ENCODE measurements around the gene SNAPC3. TPM values are rescaled to one million over a fixed set of nuclear protein-coding genes. Genes with fewer than 3 reads are reported as not detected.
"Not testable (repeated sequence)": the region's sequence is repeated elsewhere in the genome, so short reads cannot be mapped to it uniquely, and the experiment has no call there.

The SNAPC3 gene
- total RNA-seq = 31.3 TPM
- long read RNA-seq, full-length matches to known transcripts = 48 of 63 reads
- long read RNA-seq, partial matches to known transcripts = 6 of 63 reads
- long read RNA-seq, other reads (novel, unspliced or antisense) = 9 of 63 reads

DNA sequence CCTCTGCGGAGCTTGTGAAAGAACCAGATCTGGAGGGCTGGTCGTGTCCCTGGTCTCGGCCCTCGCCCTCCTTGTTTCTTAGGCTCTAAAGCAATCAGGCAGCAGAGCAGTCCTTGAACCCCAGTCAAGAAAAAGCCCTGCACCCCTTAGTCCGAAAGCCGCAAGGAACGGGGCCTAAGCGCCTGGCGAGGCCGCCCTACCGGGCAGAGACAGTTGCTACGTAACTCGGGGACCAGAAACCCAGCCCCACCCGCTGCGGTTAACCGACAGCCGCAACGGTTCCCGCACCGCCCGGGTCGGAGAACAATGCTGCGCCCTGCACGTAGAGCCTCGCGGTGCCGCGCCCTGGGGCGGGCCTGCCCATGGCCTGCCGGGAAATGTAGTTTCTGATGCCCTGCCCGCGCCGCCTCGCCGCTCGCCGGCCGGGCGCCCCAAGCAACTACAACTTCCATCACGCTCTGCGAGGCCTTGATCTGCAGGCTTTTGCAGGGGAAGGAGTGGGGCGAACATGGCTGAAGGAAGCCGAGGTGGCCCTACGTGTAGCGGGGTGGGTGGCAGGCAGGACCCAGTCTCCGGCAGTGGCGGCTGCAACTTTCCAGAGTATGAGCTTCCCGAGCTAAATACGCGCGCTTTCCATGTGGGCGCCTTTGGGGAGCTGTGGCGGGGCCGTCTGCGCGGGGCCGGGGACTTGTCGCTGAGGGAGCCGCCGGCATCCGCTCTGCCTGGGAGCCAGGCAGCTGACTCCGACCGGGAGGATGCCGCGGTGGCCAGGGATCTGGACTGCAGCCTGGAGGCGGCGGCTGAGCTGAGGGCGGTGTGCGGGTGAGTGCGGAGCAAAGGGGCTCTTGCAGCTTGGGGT lies at the start of gene SNAPC3:
Gene SNAPC3 (plus strand): TSS at position 505 of the 859 bp plus-strand sequence. CDS start 4 bp downstream, at position 509.
- Histone ChIP-seq H3K4me3 (peak within 1 kb of the TSS; percentile 76), H3K9me3 (no peaks in the 10 kb centered on the region), H3K27me3 (no peaks in the 10 kb centered on the region), H3K27ac (peak within 1 kb of the TSS; percentile 96), H3K36me3 (peaks cover 24% of the 10 kb centered on the region), H3K4me1 (peaks cover 19% of the 10 kb centered on the region)
- ATAC-seq (peak; percentile 100), DNase-seq (peak; percentile 97)
- intact Hi-C loops (cut with DNase I) = no loop called here
- TF ChIP-seq CTCF (IDR thresholded peaks at IDR 0.05) = peak; percentile 5

DNA sequence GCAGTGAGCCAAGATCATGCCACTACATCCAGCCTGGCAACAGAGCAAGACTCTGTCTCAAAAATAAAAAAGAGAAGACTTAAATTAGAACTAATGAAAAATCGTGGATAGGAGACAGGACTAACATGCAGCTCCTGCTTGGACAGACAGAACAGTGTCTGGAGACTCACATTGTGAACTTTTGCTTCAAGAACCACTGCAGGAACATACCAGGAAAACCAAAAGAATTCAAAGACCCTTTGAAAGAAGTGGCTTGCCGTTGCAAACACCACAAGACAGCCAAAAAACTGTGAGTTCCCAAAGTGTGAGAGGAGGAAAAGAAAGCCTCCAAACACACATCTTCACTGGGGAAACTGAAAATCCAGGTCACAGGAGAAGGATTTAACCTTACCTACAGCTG lies 48.8 kb upstream of the SNAPC3 start:
- Histone ChIP-seq H3K27me3 (no peaks in the 10 kb centered on the region), H3K27ac (no peak overlapping the region), H3K36me3 (no peaks in the 10 kb centered on the region), H3K4me3 (no peak overlapping the region), H3K4me1 (no peaks in the 10 kb centered on the region), H3K9me3 (no peaks in the 10 kb centered on the region)
- intact Hi-C loops (cut with DNase I) = no loop called here
- DNase-seq (no peak), ATAC-seq (no peak)
- TF ChIP-seq CTCF (IDR thresholded peaks at IDR 0.05) = no peak

GRCh38 chr9:15374310-15374709 lies 48.4 kb upstream of the SNAPC3 start:
- peak overlapping the region; percentile 17 for H3K27ac ChIP-seq
- TF ChIP-seq CTCF (IDR thresholded peaks at IDR 0.05) = no peak
- ATAC-seq (peak; percentile 80), DNase-seq (no peak)
- no peaks in the 10 kb centered on the region for H3K4me1 ChIP-seq
- intact Hi-C loops (cut with DNase I) = no loop called here
- H3K27me3 ChIP-seq = no peaks in the 10 kb centered on the region
- no peaks in the 10 kb centered on the region for H3K36me3 ChIP-seq
- H3K9me3 ChIP-seq = no peaks in the 10 kb centered on the region
- no peak overlapping the region for H3K4me3 ChIP-seq

DNA sequence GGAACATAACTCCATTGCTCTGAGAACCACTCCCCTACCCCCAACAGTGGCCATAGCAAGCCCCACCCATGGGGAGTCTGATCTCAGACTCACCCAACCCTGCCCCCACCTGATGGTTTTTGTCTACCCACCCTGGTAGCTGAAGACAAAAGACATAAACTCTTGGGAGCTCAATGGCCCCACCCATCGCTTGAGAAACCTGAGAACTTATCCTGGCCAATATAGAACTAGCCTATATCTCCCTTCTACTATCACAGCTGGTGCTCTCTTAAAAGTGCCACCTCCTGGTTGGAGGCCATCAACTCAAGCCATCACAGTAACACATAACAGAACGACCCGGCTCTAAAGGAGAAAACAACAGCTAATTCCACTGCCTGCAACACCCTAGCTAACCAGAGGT lies 47.9 kb upstream of the SNAPC3 start:
- H3K4me3 ChIP-seq = no peak overlapping the region
- no peaks in the 10 kb centered on the region for H3K4me1 ChIP-seq
- H3K36me3 ChIP-seq = no peaks in the 10 kb centered on the region
- no peaks in the 10 kb centered on the region for H3K27me3 ChIP-seq
- no peak for ATAC-seq
- intact Hi-C loops (cut with DNase I) = no loop called here
- TF ChIP-seq CTCF (IDR thresholded peaks at IDR 0.05) = no peak
- H3K27ac ChIP-seq = no peak overlapping the region
- no peak for DNase-seq
- no peaks in the 10 kb centered on the region for H3K9me3 ChIP-seq

DNA sequence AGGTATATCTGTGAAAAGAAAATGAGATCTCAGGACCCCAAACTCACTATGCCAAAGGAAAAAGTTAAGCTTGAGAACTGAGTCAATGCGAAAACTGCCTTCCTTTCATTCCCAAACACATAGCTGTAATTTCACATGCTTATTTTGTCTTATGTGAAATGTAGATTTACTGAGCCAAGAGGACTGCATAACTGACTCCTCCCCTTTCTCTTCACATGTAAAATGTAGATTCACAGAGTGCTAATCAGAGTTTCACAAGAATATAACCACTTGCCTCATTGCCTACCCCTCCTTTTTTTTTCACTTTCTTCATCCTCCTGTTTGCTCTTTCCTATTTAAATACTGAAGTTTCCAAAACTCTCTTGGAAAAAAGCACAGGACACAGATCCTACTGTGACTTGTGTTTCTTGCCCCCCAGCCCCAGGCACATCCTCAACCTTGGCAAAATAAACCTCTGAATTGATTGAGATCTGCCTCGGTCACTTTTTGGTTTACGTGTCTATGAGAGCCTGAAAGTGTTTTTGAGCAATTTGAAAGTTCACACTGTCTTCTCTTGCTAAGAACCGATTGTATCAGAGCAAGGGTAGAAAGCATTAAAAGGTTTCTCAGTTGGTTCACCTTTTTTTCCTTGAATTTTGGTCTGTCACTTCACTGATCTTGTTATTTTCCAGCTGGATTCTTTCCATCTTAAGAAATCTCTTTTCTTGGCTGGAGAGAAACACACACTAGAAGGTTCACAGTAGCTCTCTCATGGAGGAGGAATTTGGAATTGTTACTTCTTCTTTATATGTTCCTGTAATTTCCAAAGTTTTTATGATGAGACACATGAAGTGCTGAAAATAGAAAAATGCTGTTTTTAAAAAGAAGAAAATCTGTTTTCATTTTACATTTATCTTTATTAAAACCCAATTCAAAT lies 44.8 kb upstream of the SNAPC3 start:
- TF ChIP-seq CTCF (IDR thresholded peaks at IDR 0.05) = no peak
- Histone ChIP-seq H3K4me1 (no peaks in the 10 kb centered on the region), H3K36me3 (no peaks in the 10 kb centered on the region), H3K27ac (no peak overlapping the region), H3K4me3 (no peak overlapping the region), H3K27me3 (no peaks in the 10 kb centered on the region), H3K9me3 (no peaks in the 10 kb centered on the region)
- DNase-seq = no peak
- intact Hi-C loops (cut with DNase I) = no loop called here
- no peak for ATAC-seq

GRCh38 chr9:15379317-15379716 lies 43.4 kb upstream of the SNAPC3 start:
- ATAC-seq; H3K27me3 ChIP-seq; H3K27ac ChIP-seq; intact Hi-C loops (cut with DNase I); DNase-seq; H3K4me1 ChIP-seq; H3K4me3 ChIP-seq; H3K36me3 ChIP-seq; H3K9me3 ChIP-seq: not testable (repeated sequence)

DNA sequence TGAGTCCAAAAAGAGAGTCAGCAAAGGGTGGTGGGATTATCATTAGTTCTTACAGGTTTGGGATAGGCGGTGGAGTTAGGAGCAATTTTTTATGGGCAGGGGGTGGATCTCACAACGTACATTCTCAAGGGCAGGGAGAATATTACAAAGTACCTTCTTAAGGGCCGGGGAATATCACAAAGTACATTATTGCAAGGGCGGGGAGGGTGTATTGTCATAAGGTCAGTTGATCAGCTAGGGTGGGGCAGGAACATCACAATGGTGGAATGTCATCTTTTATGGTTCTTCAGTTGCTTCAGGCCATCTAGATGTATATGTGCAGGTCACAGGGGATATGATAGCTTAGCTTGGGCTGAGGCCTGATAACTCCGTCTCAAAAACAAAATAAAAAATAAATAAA lies 42.8 kb upstream of the SNAPC3 start:
- H3K36me3 ChIP-seq; H3K9me3 ChIP-seq; H3K27ac ChIP-seq; H3K27me3 ChIP-seq; H3K4me1 ChIP-seq; intact Hi-C loops (cut with DNase I); H3K4me3 ChIP-seq; DNase-seq; ATAC-seq: not testable (repeated sequence)

Data from upper lobe of right lung (tissue), 1 donor.